GM12873 (cell line): ENCODE data around the gene MUTYH.

Experiments
- CTCF ChIP-seq: IDR thresholded peaks from 2 replicates; pipeline ENCODE4 v1.5.1; 2012; ENCODE audit warnings: low read depth, mild to moderate bottlenecking, moderate library complexity, low read length, control low read depth; ENCODE audit not compliant: insufficient read depth; ENCODE audit errors: missing control alignments

The MUTYH gene

GRCh38 chr1:45379524-45379923 lies 39.3 kb upstream of the MUTYH start:
- TF ChIP-seq CTCF, result no peak

DNA sequence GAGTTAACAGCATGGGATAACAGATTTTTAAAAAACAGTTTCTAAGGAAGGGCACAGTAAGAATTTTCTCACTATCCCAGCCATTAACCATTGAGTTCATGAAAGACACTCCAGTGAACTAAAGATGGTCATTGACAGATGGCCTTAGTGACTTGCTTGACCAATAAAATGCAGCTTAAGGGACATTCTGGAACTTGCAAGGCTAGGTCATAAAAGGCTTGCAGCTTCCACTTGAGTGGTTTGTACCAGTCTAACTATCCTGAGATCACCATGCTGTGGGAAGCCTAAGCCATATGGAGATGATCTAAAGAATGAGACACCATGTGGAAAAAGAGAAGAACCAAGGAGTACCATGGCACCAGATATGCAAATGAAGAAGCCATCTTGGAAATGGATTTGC lies 37.9 kb upstream of the MUTYH start:
- TF ChIP-seq CTCF, result no peak

GRCh38 chr1:45375104-45376090 lies 35.2 kb upstream of the MUTYH start:
- peak; percentile 9 for TF ChIP-seq CTCF

DNA sequence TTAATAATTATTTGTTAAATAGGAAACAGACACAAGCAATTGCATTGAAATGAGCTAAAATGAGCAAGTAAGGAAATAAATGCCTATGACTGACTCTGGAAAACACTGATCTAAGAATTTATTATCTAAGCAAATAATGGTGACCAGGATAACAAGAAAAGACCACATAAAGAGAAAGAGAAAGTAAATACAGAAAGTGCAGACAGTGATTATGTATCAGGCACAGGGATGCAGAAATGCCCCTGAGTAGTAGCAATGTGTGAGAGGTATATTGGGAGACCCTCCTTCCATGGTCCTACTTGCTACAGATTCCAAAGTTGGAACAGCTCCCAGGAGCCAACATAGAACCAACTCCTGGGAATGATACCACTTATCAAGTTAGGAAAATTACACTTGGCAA lies 33.3 kb upstream of the MUTYH start:
- TF ChIP-seq CTCF, result no peak

- no peak for TF ChIP-seq CTCF
Observed at GRCh38 chr1:45370575-45370974, 30.3 kb upstream of the MUTYH start.

DNA sequence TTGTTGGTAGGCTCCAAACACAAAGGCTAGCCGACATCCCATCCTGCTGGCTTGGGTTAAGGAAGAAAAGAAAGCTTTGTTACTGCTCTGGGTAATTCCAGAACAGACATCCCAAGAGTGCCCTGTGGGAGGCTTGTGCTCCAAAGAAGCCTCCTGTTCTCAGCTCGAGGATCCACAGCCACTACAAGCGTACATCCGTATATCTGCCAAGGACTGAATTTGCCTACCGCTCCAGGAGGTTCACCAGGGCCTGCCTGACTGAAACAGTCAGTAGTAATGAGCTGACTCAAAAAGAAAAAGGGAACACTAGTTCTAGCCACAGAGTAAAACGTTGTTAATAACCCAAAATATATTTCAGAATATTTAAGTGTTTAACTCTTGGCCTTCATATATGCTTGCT lies 24.8 kb upstream of the MUTYH start:
- TF ChIP-seq CTCF, result no peak

- TF ChIP-seq CTCF, result no peak
Observed at GRCh38 chr1:45364294-45364693, 24.1 kb upstream of the MUTYH start.
